GM06990 (cell line): ENCODE data around the gene CNIH2.

Experiments
- DNase-seq: peaks from one replicate; pipeline ENCODE4 v3.0.0-alpha.2; 2011; ENCODE audit not compliant: insufficient read length; ENCODE audit errors: extremely low read depth
- H3K27me3 ChIP-seq: replicated peaks from 2 replicates; pipeline ENCODE4 v1.6.0; 2011; ENCODE audit warnings: low read length; ENCODE audit not compliant: control insufficient read depth, insufficient read depth
- H3K36me3 ChIP-seq: 2 replicates; pipeline ENCODE4 v1.5.1; 2011; ENCODE audit warnings: low read length; ENCODE audit not compliant: control insufficient read depth, insufficient read depth
- H3K4me3 ChIP-seq: replicated peaks from 2 replicates; pipeline ENCODE4 v1.5.1; 2011; ENCODE audit warnings: low read depth, mild to moderate bottlenecking, control low read depth, low read length
- CTCF ChIP-seq: IDR thresholded peaks from 2 replicates; pipeline ENCODE4 v1.5.1; 2011; ENCODE audit warnings: low read length, control low read depth, mild to moderate bottlenecking, inconsistent platforms; ENCODE audit not compliant: insufficient read depth, poor library complexity, severe bottlenecking

The CNIH2 gene

GRCh38 chr11:66291706-66292542, 13.9 kb downstream of the CNIH2 start, which contains the start of gene TMEM151A:
TMEM151A (plus strand) TSS chr11:66291894; CDS start chr11:66292014, 120 bp downstream.
- TF ChIP-seq CTCF: no peak
- DNase-seq: no peak
- peaks cover 1% of the 10 kb centered on the region for H3K27me3 ChIP-seq
- H3K36me3 ChIP-seq: no peaks in the 10 kb centered on the region; the same call in 1 of the 2 replicates
- H3K4me3 ChIP-seq: no peak within 1 kb of the TSS; the same call in 1 of the 2 replicates

GRCh38 chr11:66292543-66293332, 14.8 kb downstream of the CNIH2 start:
- H3K4me3 ChIP-seq: no peak overlapping the region
- peaks cover 1% of the 10 kb centered on the region for H3K27me3 ChIP-seq

GRCh38 chr11:66293352-66293751, 15.4 kb downstream of the CNIH2 start:
- TF ChIP-seq CTCF: no peak
- no peak overlapping the region for H3K4me3 ChIP-seq
- peaks cover 1% of the 10 kb centered on the region for H3K27me3 ChIP-seq
- DNase-seq: no peak
- H3K36me3 ChIP-seq: no peaks in the 10 kb centered on the region

More at GRCh38 chr11:66292543-66293332, 14.8 kb downstream of the CNIH2 start:
- H3K36me3 ChIP-seq: no peaks in the 10 kb centered on the region
- TF ChIP-seq CTCF: no peak
- DNase-seq: no peak

GRCh38 chr11:66293777-66294625, 16.0 kb downstream of the CNIH2 start:
- H3K36me3 ChIP-seq: no peaks in the 10 kb centered on the region
- H3K27me3 ChIP-seq: peaks cover 1% of the 10 kb centered on the region
- no peak overlapping the region for H3K4me3 ChIP-seq
- DNase-seq: no peak
- no peak for TF ChIP-seq CTCF
